Stomach (tissue), 4 donors: Measurements from ENCODE around the gene CLBA1.

Experiments
- CTCF ChIP-seq, 7 experiments: fragments of 450-650 bp in 4 of 7; fragments of 200-600 bp in 3 of 7; sonication (generic) in 3 of 7; IDR thresholded peaks; one replicate each; pipeline ENCODE4 v1.5.1; 2016 to 2019; ENCODE audit warnings: antibody characterized with exemption in 7 of 7, control low read depth in 2 of 7, mild to moderate bottlenecking in 1 of 7
- EP300 ChIP-seq: sonication (generic); formaldehyde crosslinking; IDR thresholded peaks from one replicate; pipeline ENCODE4 v1.6.1; 2017; ENCODE audit warnings: antibody characterized with exemption
- POLR2A ChIP-seq, 4 donors: fragments of 450-650 bp; IDR thresholded peaks; one replicate each; pipeline ENCODE4 v1.6.1; 2016; ENCODE audit warnings: antibody characterized with exemption in 4 of 4, control low read depth in 2 of 4, mild to moderate bottlenecking in 1 of 4, moderate library complexity in 1 of 4
- POLR2AphosphoS5 ChIP-seq, 3 donors: sonication (generic); formaldehyde crosslinking; IDR thresholded peaks; one replicate each; pipeline ENCODE4 v1.6.1; 2016; ENCODE audit warnings: antibody characterized with exemption in 3 of 3

DNA sequence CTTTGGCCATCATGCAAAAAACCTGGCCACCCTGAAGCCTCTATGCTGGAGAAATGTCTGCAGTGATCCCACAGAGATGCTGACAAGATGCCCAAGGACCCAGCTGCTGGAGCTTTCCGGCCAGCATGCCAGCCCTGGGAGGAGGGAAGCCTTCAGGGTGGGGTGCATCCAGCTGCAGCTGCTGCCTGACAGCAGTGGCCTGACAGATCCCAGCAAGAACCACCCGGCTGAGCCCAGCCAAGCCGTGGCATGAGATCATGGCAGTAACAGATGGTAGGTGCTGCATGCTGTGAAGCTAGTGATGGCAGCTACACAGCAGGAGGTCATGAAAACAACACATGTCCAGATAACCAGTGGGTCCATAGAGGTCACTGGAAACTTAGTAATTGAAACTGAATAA is 13.8 kb downstream of the CLBA1 start:
- TF ChIP-seq CTCF (IDR thresholded peaks at IDR 0.05) (no peak), POLR2A (IDR thresholded peaks at IDR 0.05) (no peak), EP300 (no peak), POLR2AphosphoS5 (IDR thresholded peaks at IDR 0.05) (no peak)
